ENCODE results near the gene VARS1.

The VARS1 gene

GRCh38 chr6:31778999-31779885 is 16.3 kb downstream of the VARS1 start:
- Mint-ChIP-seq H3K4me3 (no peak overlapping the region), H3K36me3 (peaks cover 25% of the 10 kb centered on the region), H3K4me1 (peaks cover 33% of the 10 kb centered on the region), H3K27me3 (peaks cover 5% of the 10 kb centered on the region), H3K9me3 (no peaks in the 10 kb centered on the region), H3K27ac (no peak overlapping the region)
- no peak for DNase-seq
- CTCF ChIA-PET, result interaction anchor here (1.4 to 1.8 kb wide), 3 partner anchors 9 to 13 kb away, joined by 3 to 5 read pairs (median 4); no protein-coding TSS in a partner anchor

GRCh38 chr6:31778193-31778592 is 17.4 kb downstream of the VARS1 start:
- Mint-ChIP-seq H3K4me1 (peaks cover 36% of the 10 kb centered on the region), H3K9me3 (no peaks in the 10 kb centered on the region), H3K27ac (peak overlapping the region; percentile 73), H3K27me3 (peaks cover 5% of the 10 kb centered on the region), H3K4me3 (no peak overlapping the region), H3K36me3 (peaks cover 21% of the 10 kb centered on the region)
- DNase-seq, result no peak
- CTCF ChIA-PET, result interaction anchor here (0.6 to 2.4 kb wide), 5 partner anchors 12 to 44 kb away, joined by 3 to 11 read pairs (median 3); no protein-coding TSS in a partner anchor

- peaks cover 41% of the 10 kb centered on the region for H3K4me1 Mint-ChIP-seq
- DNase-seq, result no peak
- peak overlapping the region; percentile 82 for H3K27ac Mint-ChIP-seq
- H3K9me3 Mint-ChIP-seq, result no peaks in the 10 kb centered on the region
- CTCF ChIA-PET, result interaction anchor here (0.6 to 2.4 kb wide), 6 partner anchors 12 to 174 kb away, joined by 3 to 11 read pairs (median 3); no protein-coding TSS in a partner anchor
- no peak overlapping the region for H3K4me3 Mint-ChIP-seq
- peaks cover 16% of the 10 kb centered on the region for H3K36me3 Mint-ChIP-seq
- peaks cover 5% of the 10 kb centered on the region for H3K27me3 Mint-ChIP-seq
These were observed 17.9 kb downstream of the VARS1 start for GRCh38 chr6:31777667-31778050.

- CTCF ChIA-PET, result interaction anchor here (1.0 to 2.4 kb wide), 3 partner anchors 15 to 174 kb away, joined by 3 to 11 read pairs (median 3); no protein-coding TSS in a partner anchor
- DNase-seq, result peak; percentile 79
- Mint-ChIP-seq H3K27ac (peak within 1 kb of the TSS; percentile 82), H3K27me3 (peaks cover 5% of the 10 kb centered on the region), H3K9me3 (no peaks in the 10 kb centered on the region), H3K4me3 (peak within 1 kb of the TSS; percentile 23), H3K36me3 (peaks cover 14% of the 10 kb centered on the region), H3K4me1 (peaks cover 45% of the 10 kb centered on the region)
These were observed 18.4 kb downstream of the VARS1 start, which contains the start of gene VWA7 for GRCh38 chr6:31776989-31777666. Gene VWA7 (minus strand): TSS chr6:31777328. CDS start chr6:31776779, 549 bp downstream.

- peak overlapping the region; percentile 70 for H3K27ac Mint-ChIP-seq
- DNase-seq, result no peak
- H3K9me3 Mint-ChIP-seq, result no peaks in the 10 kb centered on the region
- peak overlapping the region; percentile 23 for H3K4me3 Mint-ChIP-seq
- H3K27me3 Mint-ChIP-seq, result peaks cover 5% of the 10 kb centered on the region
- peaks cover 49% of the 10 kb centered on the region for H3K4me1 Mint-ChIP-seq
- peaks cover 14% of the 10 kb centered on the region for H3K36me3 Mint-ChIP-seq
- CTCF ChIA-PET, result interaction anchor here (2.4 kb wide), 1 partner anchor 15 kb away, joined by 11 read pairs; no protein-coding TSS in a partner anchor
These were observed 19.0 kb downstream of the VARS1 start for GRCh38 chr6:31776485-31776988.

- Mint-ChIP-seq H3K27ac (peak overlapping the region; percentile 70), H3K4me1 (peaks cover 56% of the 10 kb centered on the region), H3K4me3 (peak overlapping the region; percentile 28), H3K36me3 (peaks cover 18% of the 10 kb centered on the region), H3K27me3 (peaks cover 5% of the 10 kb centered on the region), H3K9me3 (peaks cover 3% of the 10 kb centered on the region)
- CTCF ChIA-PET, result interaction anchor here (2.4 to 2.5 kb wide), 2 partner anchors 14 to 16 kb away, joined by 11 read pairs; no protein-coding TSS in a partner anchor
- DNase-seq, result no peak
These were observed 19.7 kb downstream of the VARS1 start for GRCh38 chr6:31775633-31776484.

- Mint-ChIP-seq H3K4me1 (peaks cover 62% of the 10 kb centered on the region), H3K36me3 (peaks cover 13% of the 10 kb centered on the region), H3K4me3 (no peak overlapping the region), H3K27ac (no peak overlapping the region), H3K27me3 (peaks cover 5% of the 10 kb centered on the region), H3K9me3 (peaks cover 3% of the 10 kb centered on the region)
- CTCF ChIA-PET, result interaction anchor here (2.5 kb wide), 1 partner anchor 15 kb away, joined by 11 read pairs; no protein-coding TSS in a partner anchor
- DNase-seq, result no peak
These were observed 20.4 kb downstream of the VARS1 start for GRCh38 chr6:31775184-31775583.

- no peak for DNase-seq
- Mint-ChIP-seq H3K9me3 (peaks cover 3% of the 10 kb centered on the region), H3K4me1 (peaks cover 74% of the 10 kb centered on the region), H3K27ac (peak overlapping the region; percentile 80), H3K4me3 (no peak overlapping the region), H3K27me3 (peaks cover 5% of the 10 kb centered on the region), H3K36me3 (peaks cover 7% of the 10 kb centered on the region)
- CTCF ChIA-PET, result interaction anchor here (3.0 kb wide), 1 partner anchor 33 kb away, joined by 9 read pairs; the partner anchor contains the start of gene MSH5
These were observed 23.6 kb downstream of the VARS1 start for GRCh38 chr6:31771992-31772358.

GRCh38 chr6:31770860-31771259 is 24.7 kb downstream of the VARS1 start:
- Mint-ChIP-seq H3K27me3 (peaks cover 5% of the 10 kb centered on the region), H3K36me3 (peaks cover 7% of the 10 kb centered on the region), H3K4me3 (no peak overlapping the region), H3K9me3 (peaks cover 3% of the 10 kb centered on the region), H3K27ac (peak overlapping the region; percentile 39), H3K4me1 (peaks cover 62% of the 10 kb centered on the region)
- CTCF ChIA-PET, result interaction anchor here (0.7 to 2.7 kb wide), 11 partner anchors 20 to 118 kb away, joined by 3 to 13 read pairs (median 7); partner anchors contain the start of genes BAG6, LY6G6C and VARS1
- DNase-seq, result no peak

GRCh38 chr6:31769684-31770371 is 25.7 kb downstream of the VARS1 start:
- peaks cover 52% of the 10 kb centered on the region for H3K4me1 Mint-ChIP-seq

GRCh38 chr6:31768363-31769257 is 26.9 kb downstream of the VARS1 start:
- Mint-ChIP-seq H3K4me3 (no peak overlapping the region), H3K4me1 (peaks cover 64% of the 10 kb centered on the region), H3K9me3 (peaks cover 3% of the 10 kb centered on the region), H3K27me3 (no peaks in the 10 kb centered on the region), H3K27ac (peak overlapping the region; percentile 52), H3K36me3 (peaks cover 13% of the 10 kb centered on the region)
- CTCF ChIA-PET, result interaction anchor here (0.8 to 2.7 kb wide), 16 partner anchors 9 to 116 kb away, joined by 3 to 23 read pairs (median 8); partner anchors contain the start of genes BAG6, CLIC1, DDAH2 and LY6G5C
- no peak for DNase-seq

More at GRCh38 chr6:31769684-31770371, 25.7 kb downstream of the VARS1 start:
- peak overlapping the region; percentile 61 for H3K27ac Mint-ChIP-seq
- peaks cover 3% of the 10 kb centered on the region for H3K9me3 Mint-ChIP-seq
- CTCF ChIA-PET, result interaction anchor here (0.7 to 2.7 kb wide), 31 partner anchors 10 to 117 kb away, joined by 3 to 23 read pairs (median 5); partner anchors contain the start of genes ABHD16A, BAG6, CLIC1 and DDAH2
- H3K27me3 Mint-ChIP-seq, result no peaks in the 10 kb centered on the region
- peak; percentile 86 for DNase-seq
- peaks cover 9% of the 10 kb centered on the region for H3K36me3 Mint-ChIP-seq
- no peak overlapping the region for H3K4me3 Mint-ChIP-seq
